ENCODE measurements around the gene MED27.

GRCh38 chr9:131863306-131863896, 216.3 kb downstream of the MED27 start:
- TF ChIP-seq POLR2A (IDR thresholded peaks at IDR 0.05; ENCODE audit: low read depth, low read length): no peak
- TF ChIP-seq CEBPB (IDR thresholded peaks at IDR 0.05; ENCODE audit: low read depth, low read length): no peak
- no peak for TF ChIP-seq CTCF (conservative IDR thresholded peaks at IDR 0.05; ENCODE audit: low read depth, low read length)
- no peak for TF ChIP-seq RCOR1 (IDR thresholded peaks at IDR 0.05; ENCODE audit: insufficient replicate concordance, low read length)
- no peak for TF ChIP-seq BHLHE40 (IDR thresholded peaks at IDR 0.05; ENCODE audit: low read depth, low read length)
- TF ChIP-seq RAD21 (IDR thresholded peaks at IDR 0.05; ENCODE audit: low read length): no peak
- TF ChIP-seq MAZ (IDR thresholded peaks at IDR 0.05; ENCODE audit: borderline replicate concordance, low read depth, low read length): no peak
- TF ChIP-seq MAFK (IDR thresholded peaks at IDR 0.05; ENCODE audit: low read depth, low read length): no peak
- TF ChIP-seq MXI1 (IDR thresholded peaks at IDR 0.05; ENCODE audit: borderline replicate concordance, low read depth, low read length): no peak
- no peak for TF ChIP-seq RFX5 (IDR thresholded peaks at IDR 0.05; ENCODE audit: low read depth, low read length)
- no peak for TF ChIP-seq USF2 (IDR thresholded peaks at IDR 0.05; ENCODE audit: low read depth, low read length)
- no peak for TF ChIP-seq CHD1 (IDR thresholded peaks at IDR 0.05; ENCODE audit: low read depth, low read length)
